GM20431 (cell line): Measurements from ENCODE around the gene MCC.

Experiments used
- in situ Hi-C: fragments of 300-500 bp; cut with MseI, MboI; formaldehyde crosslinking; loops from one replicate; pipeline ENCODE4 v1.15.0; 2020; ENCODE audit warnings: low sequenced_read_pairs; ENCODE audit not compliant: unreplicated experiment

MCC gene

DNA sequence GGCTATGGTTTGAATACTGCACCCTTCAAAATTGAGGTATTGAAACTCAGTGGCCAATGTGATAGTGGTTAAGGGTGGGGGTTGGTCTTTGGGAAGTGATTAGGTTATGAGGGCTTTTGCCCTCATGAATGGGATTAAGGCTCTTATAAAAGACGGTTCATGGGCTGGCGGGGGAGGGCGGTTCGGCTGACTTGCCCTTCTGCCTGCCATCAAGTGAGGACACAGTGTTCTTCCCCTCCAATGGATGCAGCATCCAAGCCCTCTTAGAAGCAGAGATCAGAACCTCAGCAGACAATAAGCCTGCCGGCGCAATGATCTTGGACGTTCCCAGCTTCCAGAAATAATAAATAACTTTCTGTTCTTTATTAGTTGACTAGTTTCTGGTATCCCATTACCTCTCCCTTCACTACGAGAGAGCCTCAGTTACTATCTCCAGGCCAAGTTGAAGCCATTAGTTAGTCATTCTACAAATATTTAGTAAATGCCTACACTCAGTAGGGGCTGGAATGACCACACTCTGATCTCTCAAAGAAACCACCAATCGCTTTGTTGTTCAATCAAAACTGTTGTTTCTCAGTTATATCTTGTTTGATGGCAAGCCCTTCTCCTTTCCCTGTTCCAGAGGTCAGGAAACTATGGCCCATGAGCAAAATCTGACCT lies 272.7 kb downstream of the MCC start:
- in situ Hi-C loops = no loop called here

DNA sequence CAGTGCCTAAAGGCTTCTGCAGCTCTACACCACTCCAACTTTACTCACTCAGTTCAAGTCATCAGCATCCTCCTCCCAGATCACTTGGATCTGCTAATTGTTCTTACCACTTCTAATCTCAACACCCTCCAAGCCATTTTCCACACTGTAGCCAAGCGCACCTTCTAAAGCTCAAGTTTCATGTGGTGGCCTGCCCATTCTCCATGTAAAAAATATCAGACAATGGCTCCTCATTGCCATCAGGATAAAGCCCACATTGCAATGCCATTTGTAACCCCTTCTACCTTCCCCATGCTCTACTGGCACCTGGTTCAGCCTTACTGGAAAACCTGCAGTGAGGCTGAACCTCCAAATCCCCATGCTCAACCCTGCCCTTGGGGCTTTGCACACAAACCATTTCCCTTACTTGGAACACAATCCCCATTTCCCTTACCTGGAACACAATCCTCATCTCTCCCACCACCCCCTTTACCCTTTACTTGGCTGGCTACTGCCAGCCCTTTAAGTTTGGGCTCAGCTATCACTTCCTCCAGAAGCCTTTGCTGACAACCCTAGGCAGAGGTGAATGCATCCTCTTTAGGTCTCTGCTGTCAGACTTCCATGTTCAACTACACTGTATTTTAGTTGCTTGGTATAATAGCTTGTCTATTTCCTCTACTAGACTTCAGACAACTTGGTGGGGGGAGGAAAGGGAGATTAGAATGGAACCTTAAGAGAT lies 273.5 kb downstream of the MCC start:
- in situ Hi-C loops = no loop called here

DNA sequence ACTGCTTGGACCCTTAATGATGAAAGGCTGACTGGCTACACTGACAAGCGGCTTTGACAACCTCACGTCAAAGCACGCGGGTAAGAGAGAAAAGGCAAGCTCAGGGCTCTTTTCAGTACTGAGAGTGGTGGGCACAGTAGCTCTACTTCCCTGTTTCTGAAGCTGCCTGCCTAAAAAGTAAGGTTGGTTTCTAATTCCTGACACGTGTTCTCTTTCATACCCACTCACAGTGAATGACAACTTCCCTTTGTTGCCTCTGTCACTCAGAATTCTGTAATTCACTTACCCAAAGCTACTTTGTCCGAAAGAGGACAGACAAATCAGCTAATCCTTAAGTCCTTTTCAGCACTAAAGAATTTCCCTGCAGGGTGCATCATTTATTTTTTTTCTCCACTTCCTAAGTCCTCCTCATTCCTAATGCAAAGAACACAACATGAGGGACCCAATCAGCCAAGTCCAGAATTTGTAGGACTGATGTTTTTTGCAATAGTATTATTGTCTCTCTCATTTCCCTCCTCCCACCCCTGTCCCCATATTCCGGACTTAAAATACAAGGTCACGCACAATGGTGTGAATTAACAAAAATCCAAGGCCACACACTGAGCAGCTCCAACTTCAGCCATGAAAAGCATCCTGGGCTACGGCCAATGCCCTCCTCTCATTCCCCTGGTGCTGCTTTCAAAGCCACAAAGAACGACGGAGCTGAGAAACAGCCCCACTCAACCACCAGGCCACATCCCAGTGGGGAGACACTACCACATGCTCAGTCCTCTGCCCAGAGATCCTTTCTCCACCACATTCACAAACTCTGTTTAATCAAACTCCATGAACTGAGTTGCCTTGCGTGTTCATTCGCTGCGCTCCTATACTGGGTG lies 274.5 kb downstream of the MCC start:
- in situ Hi-C loops = no loop called here

DNA sequence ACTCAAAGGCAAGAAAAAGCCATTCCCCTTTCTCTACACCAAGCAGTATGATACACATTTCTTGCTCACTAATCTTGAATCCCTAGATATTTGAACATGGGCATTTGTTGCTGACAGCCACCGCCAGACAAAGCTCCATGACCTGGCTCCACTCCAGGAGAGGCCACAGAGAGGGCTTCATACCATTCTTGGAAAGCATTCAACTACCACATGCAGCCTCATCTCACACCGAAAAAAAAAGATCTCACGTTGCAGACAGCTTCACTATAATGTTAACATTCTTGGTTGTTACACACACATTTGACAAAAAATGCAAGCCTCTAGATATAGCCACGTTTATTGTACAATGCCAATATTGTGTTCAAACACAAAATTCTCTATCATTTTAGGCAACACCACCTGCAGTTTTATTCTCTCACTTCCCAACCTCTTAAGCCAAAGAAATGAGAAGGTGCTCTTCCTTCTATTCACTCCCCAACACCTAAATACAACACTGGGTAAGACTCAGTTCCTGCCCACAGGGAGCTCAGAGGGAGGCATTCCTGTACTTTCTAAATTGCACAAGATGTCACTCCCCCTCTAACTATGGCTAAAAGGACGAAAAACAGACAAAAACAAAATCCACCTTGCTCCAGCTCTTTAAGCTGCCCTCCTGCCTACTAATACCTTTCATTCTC lies 275.9 kb downstream of the MCC start:
- in situ Hi-C loops = no loop called here

DNA sequence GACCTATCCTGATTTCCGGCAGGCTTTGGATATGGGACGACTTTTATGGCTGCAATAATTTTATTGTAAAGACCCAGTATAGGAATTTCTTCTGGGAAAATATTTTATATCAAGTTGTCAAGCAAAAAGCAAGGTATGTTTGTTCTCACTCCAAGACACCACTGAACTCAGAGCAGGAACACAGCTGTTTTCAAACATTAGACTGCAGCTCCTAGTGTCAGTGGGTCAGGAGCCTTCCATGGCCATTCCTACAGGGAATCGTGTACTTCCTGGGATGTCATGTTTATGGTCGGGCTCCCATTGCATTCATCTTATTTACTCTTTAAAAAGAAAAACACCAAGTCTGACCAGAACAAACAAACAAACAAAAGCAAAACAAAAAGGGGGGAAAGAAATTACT lies 278.8 kb downstream of the MCC start:
- in situ Hi-C loops = no loop called here

DNA sequence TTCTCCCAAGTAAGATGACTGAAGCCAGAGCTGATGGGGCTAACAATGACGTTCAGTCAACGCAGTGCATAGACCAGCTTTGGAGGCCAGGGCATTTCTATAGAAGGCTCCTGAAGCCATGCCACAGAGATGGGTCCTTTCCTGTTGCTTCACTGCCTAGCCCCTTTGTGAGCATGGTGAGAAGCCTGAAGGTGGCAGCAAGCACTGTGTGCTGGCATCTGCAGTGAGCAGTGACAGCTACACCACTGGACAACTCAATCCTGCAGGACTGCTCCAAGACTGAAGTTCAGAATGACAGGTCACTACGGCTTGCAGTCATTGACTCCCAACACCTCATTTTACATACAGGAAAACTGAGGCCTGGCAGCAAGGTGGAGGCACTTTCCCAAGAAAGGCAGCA lies 282.4 kb downstream of the MCC start:
- in situ Hi-C loops = no loop called here

DNA sequence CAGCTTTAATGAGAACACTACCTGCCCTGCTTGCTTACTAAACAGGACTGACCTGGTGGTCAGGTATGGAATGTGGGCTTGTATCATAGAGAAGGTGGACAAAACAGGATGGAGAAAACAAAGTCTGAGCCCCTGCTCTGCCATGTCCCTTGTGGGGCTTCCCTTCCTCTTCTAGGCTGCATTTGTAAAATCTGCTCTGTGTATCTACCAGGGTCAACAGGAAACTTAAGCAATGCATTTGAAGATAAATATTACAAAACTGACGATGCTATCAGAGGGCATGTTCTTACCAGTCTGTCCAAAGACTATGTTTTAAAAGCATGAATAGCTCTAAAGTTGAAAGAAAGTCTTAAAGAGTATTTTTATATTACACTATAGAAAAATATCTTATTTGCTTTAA lies 282.9 kb downstream of the MCC start:
- in situ Hi-C loops = no loop called here

DNA sequence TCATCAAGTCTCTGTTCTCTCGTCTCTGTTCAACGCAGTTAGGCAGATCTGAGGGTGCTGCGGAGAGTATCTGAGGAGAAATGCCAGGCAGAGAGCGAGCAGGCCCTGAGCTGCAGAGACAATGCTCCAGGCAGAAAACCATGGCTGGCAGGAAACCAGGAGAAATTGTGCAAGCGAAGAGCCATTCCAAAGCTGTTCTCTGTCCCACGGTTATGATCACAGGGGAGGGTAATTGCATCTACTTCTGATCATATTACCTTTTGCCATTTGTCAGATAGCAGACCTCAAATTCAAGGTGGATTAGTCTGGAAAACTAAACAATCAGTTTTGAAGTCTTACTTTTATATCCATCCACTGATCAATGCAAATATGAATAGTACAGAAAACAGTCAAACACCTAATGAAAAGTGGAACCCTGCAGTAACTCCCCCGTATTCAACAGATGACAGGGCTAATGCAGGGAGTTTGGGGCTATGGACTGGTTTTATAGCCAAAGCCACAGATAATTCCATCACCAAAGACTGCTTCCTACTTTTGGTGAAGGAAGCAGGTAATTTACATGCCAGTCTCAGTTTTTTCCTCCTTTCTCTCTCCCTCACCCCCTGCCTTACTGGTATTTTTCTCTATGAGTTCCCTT lies 283.6 kb downstream of the MCC start:
- in situ Hi-C loops = no loop called here

DNA sequence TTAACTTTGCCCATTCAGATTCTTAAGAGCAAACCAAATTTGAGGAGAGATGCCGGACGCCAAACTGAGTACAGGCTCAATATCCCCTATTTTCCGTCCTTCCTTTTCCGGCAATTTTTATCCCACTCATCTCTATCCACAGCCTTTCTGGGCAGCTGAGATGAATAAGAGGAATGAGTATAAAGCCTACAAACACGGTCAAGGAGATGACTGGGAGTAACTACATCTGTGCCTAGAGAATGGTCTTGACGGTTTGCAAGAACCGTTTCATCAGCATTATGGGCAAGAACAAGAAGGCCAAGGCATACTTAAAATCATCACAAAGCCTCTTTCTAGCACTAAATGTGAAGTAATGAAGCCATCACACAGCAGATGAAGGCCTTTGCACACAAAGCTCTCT lies 284.3 kb downstream of the MCC start:
- in situ Hi-C loops = no loop called here

DNA sequence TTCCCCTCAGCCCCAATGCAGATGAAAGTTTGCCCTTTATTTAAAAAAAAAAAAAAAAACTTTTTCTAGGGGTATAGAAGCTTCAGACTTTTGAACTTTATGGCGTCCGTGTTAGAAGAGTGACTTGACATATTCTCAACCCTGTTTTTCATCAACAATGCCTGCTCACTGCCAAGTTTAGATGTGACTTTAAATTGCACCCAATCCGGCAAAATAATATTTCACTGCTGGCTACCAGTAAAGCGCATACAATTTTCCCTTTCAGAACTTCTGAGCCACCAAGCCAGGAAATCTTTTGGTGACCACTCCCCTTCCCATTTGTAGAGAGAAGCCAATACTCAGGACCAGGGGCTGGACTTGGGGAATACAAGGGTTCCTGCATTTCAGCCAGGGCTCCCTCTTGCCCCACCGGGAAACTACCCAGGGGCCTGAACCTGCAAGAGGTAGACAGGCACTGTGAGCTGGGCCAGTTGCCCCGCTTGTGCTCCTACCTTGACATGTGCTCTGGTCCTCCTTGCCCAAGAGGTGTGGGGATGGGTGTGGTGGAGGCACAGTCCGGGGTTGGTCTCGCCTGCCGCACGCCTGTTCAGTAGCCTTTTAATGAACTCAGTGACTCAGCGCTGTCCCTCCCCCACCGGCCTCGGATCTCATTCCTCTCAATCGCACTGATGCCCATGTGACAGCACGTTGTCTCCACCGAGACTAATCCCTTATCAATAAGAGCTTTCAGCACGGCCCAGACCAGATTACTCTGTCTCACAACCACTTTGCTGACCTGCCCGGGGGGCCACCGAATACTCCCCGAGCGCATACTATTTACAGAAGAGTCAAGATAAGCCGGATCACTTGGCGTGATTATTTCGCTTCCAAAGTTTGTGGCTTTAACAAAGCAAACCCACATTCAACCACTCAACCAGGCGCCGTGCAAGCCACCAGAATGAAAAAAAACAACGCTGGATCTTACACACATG lies 285.2 kb downstream of the MCC start:
- in situ Hi-C loops = no loop called here

DNA sequence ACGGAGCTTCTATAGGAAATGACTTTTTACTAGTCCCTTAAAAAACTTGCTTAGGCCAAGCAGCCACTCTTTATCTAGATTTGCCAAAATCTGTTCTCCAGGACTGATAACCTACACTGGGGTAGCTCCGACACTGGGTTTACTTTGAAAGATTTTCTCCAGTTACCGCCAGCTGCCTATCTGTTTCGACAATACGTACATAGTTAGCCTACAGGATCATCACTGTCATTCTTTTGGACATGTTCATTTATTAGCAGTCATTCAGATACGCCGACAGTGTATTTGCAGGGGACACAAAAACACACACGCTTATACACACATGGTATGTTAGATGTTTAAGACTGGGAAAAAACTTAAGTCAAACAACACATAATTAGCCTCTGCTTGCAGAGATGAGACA lies 286.0 kb downstream of the MCC start:
- in situ Hi-C loops = no loop called here

DNA sequence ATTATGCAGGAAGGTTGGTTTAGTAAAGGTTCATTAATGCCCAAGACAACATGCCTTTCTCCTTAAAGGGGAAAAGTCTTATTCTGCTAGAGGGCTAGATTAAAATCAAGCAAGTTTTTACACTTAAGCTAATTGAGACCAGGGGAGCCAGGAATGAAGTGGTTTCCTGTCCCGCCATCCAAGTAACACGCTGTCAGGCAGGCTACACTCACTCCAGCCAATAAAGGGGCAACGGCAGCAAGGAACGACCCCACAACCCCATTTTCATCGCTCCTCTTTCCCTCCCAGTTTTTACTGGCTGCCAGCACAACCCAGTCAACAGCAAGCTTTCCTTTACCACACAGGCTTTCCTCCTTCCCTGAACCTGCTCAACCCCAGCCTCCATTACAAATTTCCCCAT lies 286.5 kb downstream of the MCC start:
- in situ Hi-C loops = no loop called here

DNA sequence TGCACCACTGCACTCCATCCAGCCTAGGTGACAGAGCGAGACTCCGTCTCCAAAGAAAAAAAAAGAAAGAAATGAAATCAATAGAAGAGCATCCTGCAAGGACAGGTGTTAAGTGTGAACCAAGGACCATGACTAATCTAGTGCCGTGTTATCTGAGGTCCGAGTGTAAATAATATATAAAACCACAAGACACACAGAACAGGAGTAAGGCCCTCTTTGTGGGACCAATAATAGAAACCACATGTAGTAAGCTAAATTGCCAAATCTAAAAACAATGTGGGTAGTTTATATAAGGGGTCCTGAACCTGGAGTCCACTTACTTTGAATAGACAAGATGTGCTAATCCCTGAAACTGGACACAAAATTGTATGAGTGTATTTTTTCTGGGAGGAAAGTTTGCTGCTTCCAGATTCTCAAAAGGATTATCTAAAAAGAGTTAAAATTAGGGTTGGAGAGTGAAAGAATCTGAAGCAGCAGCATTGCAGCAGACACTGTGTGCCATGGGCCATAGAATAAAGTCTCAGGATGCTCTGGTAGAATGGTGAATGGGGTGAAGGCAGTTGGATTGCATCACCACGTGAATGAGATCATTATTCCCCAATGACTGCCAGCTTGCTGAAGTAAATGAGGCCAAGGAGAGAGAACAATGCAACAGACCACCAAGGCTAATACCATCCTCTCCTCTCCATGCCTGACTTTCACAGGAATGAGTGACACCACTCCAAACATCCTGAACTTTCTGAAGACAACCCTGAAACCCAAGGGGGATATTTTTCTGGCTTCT lies 288.9 kb downstream of the MCC start:
- in situ Hi-C loops = no loop called here

DNA sequence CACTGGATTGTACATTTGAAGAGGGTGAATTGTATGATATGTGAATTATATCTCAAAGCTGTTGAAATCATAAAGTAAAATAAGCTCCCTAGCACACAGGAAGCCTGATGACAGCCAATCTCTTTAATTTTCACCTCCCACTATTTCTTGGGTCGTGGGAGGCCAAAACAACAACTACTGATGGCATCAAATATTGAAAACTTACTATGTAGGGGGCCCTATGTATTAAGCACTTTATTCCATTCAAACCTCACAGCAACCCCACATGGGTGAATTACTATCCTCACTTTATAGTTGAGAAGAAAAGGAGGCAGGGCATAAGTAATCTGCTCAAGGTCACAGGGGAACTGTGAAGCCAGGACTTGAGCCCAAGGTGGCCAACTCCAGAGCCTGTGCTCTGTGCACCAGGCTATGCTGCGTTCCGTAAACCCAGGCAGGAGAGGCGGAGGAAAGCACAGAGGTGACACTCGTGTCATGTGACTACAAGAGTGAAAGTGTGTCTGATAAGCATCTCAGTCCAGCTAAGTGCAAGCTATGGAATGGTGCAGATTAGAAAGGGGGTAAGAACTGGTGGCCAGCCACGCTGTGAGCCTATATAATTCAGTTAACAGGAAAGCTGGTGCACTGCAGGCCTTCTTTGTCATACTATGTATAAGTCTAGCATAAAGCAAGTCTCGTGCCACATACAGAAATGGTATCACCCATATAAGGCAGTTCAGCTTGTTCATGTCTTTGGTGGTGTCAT lies 290.6 kb downstream of the MCC start:
- in situ Hi-C loops = no loop called here

DNA sequence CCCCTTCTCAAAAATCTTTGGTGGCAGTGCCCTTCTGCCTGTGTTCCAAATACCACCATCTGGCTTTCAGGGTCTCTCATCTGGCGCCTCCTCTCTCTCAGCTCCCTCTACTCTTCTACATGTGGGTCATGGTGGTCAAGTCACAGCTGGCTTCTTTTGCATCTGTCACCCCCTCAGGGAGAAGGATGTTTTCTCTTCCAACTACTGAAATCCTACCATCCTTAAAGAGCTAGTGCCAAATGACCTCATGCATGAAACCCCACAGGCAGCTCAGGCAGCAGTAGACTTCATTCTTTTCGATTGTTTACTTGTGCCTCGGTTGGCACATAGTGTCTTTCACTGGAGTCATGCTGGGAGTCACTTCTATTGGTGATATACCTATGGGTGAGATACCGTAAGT lies 292.5 kb downstream of the MCC start:
- in situ Hi-C loops = no loop called here

DNA sequence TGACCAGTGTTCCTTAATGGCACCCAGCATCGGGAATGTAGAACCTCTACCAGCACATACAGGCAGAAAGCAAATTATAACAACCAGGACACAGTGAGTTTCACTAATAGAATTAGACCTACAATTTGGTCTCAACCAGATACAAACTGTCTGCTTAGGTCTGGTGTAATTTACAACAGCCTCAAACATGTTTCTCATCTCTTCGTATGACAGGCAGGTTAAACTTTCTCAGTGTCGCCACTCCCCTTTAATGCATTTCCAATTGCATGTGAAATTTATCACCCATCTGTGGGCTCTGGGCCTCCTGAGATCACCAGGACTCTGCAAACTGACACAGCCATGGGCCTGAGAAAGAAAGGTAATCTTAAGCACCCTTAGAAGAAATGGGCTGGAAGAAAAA lies 293.0 kb downstream of the MCC start:
- in situ Hi-C loops = no loop called here

DNA sequence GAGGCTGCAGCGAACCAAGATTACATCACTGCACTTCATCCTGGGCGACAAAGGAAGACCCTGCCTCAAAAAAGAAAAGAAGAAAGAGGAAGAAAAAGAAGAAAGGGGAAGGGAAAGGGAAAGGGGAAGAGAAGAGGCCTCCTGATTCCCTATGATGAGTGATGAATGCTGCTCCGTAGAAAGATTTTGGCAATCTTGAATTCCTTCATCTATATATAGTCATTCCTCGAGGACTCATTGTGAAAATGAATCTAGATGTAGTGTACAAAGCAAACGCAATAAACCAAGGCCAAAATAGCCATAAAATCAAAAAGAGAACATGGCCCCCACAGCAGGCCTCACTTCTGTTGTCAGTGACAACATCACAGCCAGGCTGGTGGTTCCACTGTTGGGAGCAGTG lies 293.7 kb downstream of the MCC start:
- in situ Hi-C loops = no loop called here

DNA sequence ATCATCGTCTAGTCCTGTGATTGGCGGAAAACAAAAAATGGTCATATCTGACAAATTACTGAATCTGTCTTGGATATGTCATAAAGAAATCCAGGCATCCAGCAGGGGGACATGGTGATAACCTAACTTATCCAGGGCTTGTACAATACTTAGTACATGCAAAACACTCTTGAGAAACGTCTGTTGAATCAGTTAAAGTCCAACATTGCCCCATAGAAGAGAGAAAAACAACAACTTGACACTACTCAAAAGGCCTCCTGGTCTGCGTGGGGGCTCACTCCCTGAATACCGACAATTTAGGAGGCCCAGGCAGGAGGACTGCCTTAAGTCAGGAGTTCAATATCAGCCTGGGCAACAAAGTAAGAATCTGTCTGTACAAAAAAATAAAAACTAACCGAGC lies 294.1 kb downstream of the MCC start:
- in situ Hi-C loops = no loop called here
